Liver (tissue), 3 donors: ENCODE measurements around the gene B4GALT4.

Experiments
- CTCF ChIP-seq: fragments of 150-350 bp; IDR thresholded peaks from 2 replicates; pipeline ENCODE4 v1.5.1; 2017; ENCODE audit warnings: improper control_type of control experiment, low read depth, low read length; ENCODE audit not compliant: missing input control
- MAX ChIP-seq: IDR thresholded peaks from 2 replicates; pipeline ENCODE4 v1.6.1; 2016; ENCODE audit warnings: antibody characterized with exemption
- RAD21 ChIP-seq, 2 donors: IDR thresholded peaks; 2 replicates each; pipeline ENCODE4 v1.6.1; 2016; ENCODE audit warnings: antibody characterized with exemption in 2 of 2, mild to moderate bottlenecking in 2 of 2
- SP1 ChIP-seq: IDR thresholded peaks from 2 replicates; pipeline ENCODE4 v1.6.1; 2018; ENCODE audit warnings: antibody characterized with exemption, mild to moderate bottlenecking
- TF ChIP-seq, protein P1 (sequence below): IDR thresholded peaks from 2 replicates; pipeline ENCODE4 v1.6.1; 2016; ENCODE audit warnings: antibody characterized with exemption
- donor health status: healthy.
- donor health status: healthy.

DNA sequence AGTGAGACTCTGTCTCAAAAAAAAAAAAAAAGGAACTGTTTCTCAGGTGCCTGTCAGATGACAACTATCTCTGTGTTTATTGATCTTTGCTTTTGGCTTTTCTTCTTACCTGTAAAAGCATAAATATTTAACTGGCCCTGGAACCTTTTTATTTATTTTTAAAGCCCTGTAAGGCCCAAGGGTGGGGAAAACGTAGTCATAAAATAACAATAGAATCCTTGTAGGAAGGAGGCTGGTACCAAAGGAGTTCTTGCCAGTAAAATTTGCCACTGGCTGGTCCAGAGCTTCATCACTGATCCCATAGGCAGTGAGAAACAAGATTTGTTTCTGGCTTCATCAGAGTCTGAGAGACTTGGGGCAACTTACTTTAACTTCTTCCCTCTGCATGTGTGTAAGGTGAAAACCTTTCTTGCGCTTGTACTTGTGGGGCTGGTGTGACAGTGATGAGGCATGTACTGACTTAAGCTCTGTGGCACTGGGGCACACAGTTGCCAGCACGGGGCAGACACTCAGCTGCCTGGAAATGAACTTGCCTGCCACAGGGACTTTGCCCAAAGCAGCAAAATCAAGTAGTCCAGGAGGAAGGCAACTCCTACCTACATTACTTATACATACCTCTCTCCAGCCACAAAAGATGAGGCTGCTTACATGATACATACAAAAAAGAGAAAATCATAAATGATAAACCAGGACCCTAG, 19.6 kb downstream of the B4GALT4 start:
- TF ChIP-seq CTCF = no peak
- TF ChIP-seq MAX = no peak
- TF ChIP-seq, protein P1, sequence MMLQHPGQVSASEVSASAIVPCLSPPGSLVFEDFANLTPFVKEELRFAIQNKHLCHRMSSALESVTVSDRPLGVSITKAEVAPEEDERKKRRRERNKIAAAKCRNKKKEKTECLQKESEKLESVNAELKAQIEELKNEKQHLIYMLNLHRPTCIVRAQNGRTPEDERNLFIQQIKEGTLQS = no peak
- no peak for TF ChIP-seq RAD21 (IDR thresholded peaks at IDR 0.05)
- no peak for TF ChIP-seq SP1
